Measurements from ENCODE around the gene DIAPH3.

GRCh38 chr13:59829690-59830089, 334.0 kb downstream of the DIAPH3 start:
- no peak for TF ChIP-seq CTCF (IDR thresholded peaks at IDR 0.05)
- no peak for TF ChIP-seq POLR2A (IDR thresholded peaks at IDR 0.05)
- TF ChIP-seq POLR2AphosphoS5 (IDR thresholded peaks at IDR 0.05) = no peak
- TF ChIP-seq EP300 (IDR thresholded peaks at IDR 0.05) = no peak

Data from sigmoid colon (tissue), 4 donors.